Measurements from ENCODE around the gene CHRNA4. TPM values are rescaled to one million over a fixed set of nuclear protein-coding genes. Genes with fewer than 3 reads are reported as not detected.

Gene CHRNA4
- total RNA-seq: not detected

DNA sequence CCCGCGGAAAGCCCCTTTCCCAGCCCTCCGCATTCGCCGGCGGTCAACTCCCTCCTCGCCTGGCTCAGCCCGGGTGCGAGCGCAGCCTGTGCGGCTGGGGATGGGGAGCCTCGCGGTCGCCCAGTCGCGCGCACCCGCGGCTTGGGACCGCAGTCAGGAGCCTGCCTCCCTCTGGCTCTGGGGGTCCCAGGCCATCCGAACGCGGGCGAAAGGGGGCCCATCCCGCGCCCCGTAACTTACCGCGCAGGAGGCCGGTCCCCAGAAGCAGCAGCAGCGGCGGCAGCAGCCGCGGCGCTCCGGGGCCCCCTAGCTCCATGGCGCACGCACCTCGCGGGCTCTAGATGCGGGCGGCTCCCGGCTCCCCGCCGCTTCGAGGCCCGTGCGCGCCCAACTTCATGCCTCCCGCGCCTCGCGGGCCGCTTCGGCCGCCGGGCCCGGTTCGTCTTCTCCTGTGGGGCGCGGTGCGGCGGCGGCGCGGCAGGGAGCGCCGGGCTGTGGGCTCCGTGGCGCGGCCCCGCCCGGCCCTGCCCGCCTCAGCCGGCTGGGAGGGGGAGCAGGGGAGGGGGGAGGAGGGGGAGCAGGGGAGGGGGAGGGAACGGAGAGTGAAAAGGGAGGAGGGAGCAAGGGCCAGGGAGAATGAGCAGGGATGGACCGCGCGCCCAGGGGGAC, at the start of gene CHRNA4:
TSS of gene CHRNA4 (minus strand) at position 500 of the 669 bp plus-strand sequence. CDS start at position 316, 184 bp downstream.
- no peak for ATAC-seq

DNA sequence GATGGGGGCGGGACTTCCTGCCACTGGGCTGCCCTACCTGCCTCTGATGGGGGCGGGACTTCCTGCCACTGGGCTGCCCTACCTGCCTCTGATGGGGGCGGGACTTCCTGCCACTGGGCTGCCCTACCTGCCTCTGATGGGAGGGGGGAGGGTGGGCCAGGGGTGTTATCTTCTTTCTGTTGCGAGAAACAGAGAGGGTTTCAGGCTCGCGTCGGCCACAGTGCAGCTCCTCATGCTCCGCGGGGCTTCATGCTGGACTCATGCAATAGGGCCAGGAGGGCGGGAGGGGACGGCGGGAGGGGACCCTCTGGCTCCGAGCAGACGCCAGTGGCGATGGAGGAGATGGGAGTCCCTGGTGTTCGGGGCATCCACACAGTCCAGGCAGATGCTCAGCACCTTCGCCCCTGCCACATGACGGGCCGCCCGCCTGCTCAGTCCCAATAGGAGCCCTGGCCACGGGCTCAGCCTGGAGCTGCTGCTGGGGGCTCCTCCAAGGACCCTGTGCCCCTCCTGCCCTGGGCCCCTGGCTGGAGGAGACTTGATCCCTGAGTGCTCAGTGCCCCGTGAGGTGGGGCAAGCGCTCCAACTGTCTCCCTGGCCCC, 48.8 kb upstream of the CHRNA4 start:
- ATAC-seq: no peak

DNA sequence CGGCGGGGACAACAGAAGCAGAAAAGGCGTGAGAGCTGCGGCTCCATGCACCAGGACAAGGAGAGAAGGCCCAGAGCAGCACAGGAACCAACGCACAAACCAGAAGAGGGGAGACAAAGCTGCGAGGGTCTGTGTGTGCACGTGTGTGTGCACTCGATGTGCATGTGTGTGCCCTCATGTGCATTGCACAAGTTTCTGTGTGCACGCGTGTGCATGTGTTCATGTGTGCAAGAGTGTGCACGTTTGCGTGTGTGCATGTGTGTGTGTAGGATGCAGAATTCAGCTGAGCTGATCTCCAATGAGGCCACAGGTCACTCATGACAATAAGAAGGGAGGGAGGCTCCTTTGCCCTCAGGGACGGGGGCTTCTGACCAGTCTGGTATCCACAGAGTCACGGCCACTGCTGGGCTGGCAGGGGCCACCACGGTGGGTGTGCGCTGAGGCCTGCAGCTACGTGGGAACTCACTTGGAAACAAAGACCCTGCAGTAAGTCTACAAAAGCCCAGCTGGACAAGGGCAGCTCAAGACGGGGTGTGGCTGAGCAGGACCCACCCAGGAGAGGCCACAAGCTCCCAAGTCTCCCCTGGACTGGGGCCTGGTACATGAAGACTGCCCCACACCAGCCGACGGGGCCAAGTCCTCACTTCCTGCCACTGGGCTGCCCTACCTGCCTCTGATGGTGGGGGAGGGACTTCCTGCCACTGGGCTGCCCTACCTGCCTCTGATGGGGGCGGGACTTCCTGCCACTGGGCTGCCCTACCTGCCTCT, 48.1 kb upstream of the CHRNA4 start:
- no peak for ATAC-seq

DNA sequence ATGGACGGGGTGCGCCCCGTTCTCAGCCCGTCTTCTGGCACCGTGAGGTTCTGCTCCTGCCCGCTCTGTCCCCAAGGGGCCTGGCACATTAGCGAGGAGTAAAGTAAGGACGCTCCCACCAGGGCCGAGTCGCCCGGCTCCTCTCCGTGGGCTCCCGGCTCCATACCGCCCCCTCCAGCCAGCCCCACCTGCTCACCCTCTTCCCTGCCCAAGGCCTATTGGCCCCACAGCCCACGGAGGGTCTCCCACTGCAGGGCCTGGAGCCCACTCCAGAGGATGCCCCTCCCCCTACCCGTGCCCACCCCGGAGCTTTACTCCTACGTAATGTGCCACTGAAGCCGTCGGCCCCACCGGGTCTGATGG, 47.5 kb upstream of the CHRNA4 start:
- ATAC-seq: no peak

DNA sequence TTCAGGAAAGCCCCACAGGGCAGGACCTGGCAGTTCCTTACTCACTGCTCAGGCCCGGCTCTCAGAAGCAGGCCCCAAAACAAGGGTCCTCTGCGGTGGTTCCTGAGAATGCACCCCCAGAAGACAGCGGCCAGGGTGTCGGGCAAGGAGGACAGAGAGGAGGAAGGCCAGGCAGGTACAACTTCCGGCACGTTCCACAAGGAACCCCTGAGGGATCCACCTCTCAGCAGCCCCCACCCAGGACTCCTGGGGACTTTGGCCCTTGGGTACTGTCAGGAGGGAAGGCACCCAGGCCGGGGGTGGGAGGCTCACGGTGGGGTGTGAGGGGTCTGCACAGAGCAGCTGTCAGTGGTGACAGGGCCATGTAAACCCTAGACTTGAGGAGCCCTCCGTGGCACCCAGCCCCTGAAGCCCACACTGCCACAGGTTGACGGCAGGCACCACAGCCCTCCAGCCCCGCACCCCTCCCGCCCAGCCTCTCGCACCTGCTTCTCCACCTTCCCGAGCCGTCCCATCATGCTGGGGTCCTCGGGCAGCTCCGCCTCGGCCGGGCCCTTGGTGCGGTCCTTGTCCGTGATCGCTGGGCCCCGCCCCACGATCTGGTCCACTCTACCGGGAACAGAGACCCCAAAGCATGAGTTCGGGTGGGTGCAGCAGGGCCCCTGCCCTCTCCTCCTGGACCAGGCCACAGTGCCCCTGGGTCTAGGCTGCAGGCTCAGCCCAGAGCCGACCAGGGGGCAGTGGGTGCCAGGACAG, 47.0 kb upstream of the CHRNA4 start:
- no peak for ATAC-seq

DNA sequence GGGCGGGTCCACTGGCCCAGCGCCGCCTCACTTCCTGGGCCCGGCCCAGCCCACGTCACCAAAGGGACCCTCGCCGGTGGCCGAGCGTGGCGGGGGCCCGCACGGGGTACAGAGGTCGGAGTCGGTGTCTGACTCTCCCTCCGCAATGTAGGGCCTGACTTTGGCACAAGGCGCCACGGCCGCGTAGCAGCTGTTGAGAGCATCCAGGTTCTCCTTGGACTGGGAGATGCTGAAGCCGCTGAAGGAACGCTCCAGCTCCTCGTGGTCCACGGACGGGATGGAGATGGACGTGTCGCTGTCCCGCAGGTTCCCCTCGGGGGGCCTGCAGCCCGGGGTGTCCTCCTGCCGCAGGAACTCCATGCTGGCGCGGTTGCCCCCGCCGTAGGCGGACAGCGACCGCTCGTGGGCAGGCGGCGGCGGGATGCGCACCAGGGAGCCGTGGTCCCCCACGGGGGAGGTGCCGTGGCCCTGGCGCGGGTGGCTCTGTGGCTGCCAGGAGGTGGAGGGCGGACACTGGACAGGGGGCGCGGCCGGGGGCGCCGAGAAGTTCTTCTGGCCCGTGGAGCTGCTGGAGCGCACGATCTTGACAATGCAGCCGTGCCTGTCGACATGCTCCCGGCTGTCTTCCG, 45.6 kb upstream of the CHRNA4 start:
- ATAC-seq: no peak

DNA sequence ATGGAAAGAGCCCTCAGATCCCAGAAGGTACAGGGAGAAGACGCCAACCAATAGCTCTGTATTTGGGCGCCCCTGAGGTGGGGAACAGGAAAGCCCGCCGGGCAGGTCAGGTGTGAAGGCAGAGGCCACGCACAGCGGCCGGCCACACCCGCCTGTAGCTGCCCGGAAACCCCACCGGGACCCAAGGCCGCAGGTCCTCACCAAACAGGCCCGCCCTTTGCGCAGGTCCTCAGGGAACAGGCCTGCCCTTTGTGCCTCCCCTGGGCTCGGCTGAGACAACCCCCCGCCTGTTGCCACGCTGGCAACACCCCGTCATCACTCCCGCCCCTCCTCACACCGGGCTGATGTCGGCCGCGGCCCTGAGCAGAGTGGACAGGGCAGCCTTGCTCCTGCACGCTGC, 44.9 kb upstream of the CHRNA4 start:
- no peak for ATAC-seq

DNA sequence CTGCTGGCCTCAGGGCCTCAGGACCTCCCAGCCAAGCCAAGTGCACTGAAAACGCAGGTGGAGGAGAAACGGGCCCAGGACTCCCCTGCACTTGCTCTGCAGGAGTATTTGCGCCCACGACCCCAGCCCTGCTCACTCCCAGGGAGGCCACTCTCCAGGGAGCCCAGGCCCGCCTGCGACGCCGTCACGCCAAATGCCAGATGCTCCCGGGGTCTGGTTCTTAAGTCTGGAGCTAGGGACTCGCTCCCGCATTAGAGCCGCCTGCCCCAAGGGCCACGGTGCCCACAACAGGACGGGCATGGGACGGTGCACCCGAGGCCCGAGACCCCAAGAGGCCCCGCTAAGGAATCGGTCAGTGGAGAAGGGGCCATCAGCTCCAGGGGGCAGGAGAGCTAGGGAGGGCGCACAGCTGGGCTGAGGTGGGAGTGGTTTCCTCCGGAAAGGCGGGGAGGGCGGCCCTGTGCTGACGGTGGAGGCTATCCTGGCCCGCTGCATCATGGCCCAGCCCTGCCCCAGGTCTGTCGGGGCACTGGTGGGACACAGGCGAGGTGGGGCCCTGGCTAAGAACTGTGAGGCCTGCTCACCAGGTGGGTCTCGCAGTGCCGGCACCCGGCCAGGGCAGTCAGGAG, 44.1 kb upstream of the CHRNA4 start:
- no peak for ATAC-seq

DNA sequence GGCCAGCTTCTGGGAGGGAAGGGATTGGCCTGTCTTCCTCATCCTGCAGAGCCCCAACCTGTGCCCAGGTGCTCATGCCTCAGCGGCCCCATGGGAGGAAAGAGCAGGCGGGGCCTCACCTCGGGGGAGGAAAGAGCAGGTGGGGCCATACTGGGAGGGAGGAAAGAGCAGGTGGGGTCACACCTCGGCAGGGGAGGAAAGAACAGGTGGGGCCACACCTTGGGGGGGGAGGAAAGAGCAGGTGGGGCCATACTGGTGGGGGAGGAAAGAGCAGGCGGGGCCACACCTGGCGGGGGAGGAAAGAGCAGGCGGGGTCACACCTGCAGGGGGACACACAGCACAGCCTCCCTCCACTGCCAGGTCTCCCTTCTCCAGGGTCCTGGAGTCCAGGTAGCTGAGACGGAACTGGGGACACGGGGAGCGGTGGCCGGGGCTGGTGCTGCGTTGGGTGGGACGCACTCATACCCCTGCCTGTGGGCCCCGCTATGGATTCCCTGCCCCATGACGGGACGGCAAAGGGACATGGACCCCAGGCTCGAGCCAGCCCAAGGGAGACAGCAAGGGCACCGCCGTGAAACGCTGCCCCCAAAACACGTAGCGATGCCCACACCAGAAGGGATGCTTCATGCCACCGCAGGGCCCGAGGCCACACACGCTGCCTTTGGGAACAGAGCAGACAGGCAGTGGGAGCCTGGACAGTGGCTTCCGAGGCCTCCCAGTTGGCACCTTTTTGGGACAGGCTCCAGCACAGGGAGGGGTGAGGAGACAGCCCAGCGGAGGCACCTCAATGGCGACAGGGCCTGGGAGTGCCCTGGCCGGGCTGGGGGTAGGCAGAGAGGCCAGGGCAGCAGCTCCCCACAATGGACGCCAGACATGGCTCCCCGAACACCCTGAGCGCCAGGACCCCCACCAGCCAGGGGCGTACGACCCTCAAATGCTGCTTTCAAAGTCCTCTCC, 43.3 kb upstream of the CHRNA4 start:
- ATAC-seq: no peak

DNA sequence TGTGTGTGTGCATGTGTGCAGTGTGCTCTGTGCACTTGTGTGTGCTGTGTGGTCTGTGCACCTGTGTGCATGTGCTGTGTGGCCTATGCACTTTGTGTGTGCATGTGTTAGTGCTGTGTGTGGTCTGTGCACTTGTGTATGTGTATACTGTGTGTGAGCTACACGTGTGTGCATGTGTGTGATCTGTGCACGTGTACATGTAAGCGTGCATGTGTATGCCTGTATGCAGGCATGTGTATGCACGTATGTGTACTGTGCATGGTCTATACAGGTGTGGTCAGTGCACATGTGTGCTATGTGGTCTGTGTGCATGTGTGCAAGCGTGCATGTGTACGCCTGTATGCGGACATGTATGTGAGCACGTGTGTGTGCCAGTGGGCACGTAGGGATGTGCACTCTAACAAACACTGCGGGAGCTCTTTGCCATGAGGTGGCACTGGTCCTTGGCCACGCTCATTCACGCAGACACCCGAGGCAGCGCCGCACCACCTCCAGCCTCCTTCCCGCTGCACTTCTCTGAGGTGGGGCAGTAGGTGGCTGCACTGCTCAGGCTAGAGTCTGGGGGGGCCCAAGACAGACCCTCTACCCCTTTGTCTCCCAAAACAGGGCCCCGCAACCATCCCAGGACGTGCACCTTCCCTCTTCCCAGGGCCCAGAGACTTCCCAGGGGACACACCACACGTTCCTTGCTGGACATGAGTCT, 42.4 kb upstream of the CHRNA4 start:
- no peak for ATAC-seq

DNA sequence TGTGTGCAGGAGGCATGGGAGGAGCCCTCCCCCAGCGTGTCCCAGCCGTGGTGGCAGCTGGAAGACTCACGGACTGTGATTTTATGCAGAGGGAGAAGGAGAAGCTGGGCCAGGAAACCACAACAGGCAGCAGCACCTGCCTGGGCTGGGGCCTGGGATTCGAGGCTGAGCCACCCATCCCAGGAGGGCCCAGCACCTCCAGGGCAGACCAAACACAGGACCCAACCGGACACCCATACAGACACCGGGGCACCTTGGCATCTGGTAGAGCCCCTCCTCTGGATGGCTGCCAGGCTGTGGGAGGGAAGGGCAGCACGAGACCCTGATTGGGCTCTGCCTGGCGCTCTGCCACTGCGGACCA, 41.7 kb upstream of the CHRNA4 start:
- no peak for ATAC-seq

DNA sequence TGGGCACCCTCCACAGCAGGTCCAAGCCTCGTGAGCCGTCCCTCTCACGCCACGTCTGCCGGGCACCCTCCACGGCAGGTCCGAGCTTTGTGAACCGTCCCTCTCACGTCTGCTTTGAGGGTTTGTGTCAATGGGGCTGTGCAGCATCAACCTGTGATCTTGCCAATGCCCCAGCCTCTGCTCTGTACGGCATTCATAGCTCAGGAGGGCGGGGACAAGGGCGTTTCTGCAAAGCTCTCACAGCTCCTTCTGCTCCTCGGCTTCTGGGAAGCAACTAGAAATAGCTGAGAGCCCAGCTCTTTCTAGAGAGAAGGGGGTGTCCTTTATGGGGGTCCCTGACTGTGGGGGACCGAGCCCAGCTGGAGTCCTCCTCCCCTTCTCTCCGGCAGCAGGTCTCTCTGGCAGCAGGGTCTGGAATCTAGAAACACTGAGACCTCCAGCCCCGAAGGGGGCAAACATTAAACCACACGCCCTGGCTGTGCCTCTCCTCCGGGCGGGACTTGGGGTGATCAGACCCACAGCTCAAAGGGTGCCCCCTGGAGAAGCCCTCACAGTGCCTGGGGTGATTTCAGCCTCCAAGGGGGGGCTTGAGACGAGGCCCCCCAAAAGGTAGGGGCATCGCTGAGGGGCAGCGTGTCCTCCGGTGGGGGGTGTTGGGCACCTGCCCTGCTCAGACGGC, 41.2 kb upstream of the CHRNA4 start:
- ATAC-seq: no peak

DNA sequence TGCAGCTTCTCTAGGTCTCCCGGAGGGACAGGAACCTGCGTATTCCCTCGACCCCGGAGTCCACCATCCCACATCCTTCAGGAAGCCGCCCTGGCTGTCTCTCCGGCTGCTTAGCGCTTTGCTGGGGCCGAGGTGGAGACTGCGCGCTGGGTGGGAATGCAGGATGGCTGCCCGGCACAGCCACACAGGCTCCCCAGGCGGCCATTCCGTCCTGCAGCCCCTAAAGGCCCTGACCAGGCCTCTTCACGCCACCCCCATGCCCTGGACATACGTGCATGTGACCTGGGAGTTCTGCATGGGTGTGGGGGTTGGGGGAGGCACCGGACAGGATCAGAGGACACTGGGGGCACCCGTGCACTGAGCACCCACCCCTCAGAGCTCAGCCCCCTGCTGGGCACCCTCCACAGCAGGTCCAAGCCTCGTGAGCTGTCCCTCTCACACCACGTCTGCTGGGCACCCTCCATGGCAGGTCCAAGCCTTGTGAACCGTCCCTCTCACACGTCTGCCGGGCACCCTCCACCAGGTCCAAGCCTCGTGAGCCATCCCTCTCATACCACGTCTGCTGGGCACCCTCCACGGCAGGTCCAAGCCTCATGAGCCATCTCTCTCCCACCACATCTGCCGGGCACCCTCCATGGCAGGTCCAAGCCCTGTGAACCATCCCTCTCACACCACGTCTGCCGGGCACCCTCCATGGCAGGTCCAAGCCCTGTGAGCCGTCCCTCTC, 40.4 kb upstream of the CHRNA4 start:
- ATAC-seq: no peak

DNA sequence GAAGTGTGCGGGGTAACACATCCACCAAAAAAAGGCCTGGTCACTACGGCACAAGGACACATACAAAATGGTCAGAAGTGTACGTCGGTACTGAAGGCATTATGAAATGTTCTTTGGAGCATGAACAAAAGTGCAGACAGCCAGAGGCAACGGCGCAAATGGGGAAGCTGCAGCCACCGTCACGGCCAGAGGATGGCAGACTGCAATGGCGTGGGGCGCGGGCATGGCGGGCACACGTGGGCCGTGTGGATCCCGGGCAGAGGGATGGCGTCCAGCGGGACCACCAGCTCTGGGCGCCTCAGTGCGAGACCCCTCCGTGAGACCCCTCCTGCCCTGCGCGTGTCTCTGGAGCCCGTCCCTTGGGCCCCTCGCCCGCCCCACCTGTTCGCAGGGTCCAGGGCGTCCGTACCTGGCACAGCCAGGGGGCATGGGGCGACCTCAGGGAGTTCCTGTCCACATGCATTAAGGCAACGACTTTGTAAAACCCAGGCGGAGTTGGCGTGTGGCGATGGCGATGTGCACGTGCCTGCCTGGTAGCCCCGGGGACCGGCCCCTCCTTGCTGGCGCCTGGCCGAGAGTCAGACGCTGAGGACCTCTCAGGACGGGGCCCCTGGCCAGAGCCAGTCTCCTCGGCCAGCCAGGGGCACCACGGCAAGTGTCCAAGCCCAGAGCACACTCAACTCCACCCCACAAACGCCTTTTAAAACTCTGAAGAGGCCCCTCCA, 39.5 kb upstream of the CHRNA4 start:
- ATAC-seq: no peak

DNA sequence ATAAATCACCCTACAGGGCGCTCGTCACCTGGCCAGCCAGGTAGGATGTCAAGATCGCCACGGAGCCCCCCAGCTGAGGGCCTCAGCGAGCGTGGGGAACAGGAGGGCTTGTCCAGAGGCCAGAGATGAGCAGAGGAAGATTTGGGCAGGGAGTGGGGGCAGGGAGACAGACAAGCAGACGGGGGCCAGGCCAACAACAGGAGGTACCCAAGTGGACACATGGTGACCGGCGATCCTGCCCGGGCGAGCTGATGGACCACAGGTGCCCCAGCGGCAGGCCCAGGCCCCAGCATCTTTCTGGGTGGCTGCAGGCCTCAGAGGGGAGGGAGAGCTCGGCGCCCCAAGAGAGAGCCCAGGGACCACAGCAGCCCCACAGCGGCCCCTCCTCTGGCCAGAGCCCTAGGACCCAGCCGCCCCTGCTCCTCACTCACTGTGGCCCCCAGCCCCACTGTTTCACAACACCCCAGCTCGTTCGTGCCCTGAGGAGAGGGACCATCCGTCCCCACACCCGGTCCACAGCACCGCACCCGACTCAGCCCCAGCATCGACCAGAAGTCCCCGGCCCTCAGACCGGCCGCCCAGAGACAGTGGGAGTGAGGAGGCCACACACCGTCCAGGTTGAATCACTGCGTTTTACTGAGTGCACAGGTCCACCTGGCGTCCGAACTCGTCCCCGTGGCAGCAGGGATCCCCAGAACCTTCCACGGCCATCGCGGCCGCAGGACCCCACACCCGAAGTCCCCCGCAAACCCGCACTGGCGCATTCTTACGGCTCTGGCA, 38.6 kb upstream of the CHRNA4 start:
- no peak for ATAC-seq

DNA sequence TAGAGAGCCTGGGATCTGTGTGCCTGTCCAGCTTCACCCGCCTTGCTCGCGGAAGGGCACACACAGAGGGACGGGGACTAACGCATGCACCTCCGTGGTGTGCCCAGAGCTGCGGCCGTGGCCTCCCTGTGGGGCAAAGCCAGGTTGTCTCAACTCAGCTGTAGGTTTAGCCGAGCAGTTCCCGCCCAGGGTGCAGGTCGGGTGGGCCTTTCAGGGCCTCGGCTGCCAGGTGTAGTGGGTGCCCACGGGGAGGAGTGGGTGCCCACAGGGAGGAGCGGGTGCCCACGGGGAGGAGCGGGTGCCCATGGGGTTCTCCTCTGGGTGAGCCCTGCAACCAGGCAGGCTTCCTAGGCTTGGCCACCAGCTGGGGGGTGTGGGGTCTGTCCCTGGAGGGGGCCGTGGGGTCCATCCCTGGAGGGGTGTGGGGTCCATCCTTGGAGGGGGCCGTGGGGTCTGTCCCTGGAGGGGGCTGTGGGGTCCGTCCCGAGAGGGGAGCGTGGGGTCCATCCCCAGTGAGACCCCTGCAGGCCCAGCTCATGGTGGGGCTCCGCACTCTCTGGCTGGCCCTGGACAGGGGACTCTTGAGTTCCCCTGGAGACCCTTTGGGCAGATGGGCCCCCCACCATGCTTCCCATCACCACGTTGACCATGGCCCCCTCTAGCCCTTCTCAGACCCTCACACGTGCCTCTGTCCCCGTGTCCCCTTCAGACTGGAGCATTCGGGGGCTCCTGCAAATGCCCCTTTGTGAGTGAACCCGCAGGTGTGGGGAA, 37.8 kb upstream of the CHRNA4 start:
- no peak for ATAC-seq

DNA sequence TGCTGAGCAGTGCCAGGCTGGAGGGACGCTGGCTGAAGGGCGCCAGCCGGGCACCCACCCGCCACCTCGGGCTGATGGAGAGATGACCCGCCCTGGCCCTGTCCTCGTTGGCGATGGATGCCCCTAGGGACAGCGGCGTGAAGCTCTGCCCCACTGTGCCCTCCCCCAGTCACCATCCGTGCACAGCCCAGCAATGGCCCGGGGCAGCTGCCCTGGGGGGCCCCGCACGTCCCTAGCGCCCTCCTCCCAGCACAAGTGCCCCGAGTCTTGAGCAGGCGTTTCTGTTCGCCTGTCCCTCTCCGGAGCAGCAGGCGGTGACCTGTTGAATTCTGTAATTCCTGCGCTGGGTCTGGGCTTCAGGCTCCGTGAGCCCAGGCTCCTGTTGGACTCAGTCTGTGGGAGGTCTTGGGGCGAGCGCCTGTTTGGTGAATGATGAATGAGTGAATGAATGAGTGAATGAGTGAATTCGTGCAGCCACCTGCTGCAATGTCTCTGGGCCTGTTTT, 36.8 kb upstream of the CHRNA4 start:
- no peak for ATAC-seq
